HepG2 (cell line): ENCODE data around the gene CDC42EP4. TPM values are rescaled to one million over a fixed set of nuclear protein-coding genes. Genes with fewer than 3 reads are reported as not detected.

Source experiments
- ATAC-seq: fragments of 200-7000 bp; cut with Tn5 transposase; 3 replicates; pipeline ENCODE4 v1.9.1; 2020; ENCODE audit warnings: mild to moderate bottlenecking, moderate library complexity
- BruUV-seq: library from RNA; stranded (reverse); fragments of 400-500 nt; replicated peaks from 2 replicates; lab custom pipeline; 2021; lab: Mats Ljungman, UMichigan
- CTCF ChIA-PET: fragments of 300-600 bp; formaldehyde crosslinking; extraction: SDS; loops from one replicate; lab custom pipeline; 2021; ENCODE audit warnings: low total read pairs, inconsistent platforms, low intra/inter-chr PET ratio; lab: Yijun Ruan, JAX
- POLR2A ChIA-PET: fragments of 350-600 bp; sonication (Branson Sonifier 250); formaldehyde crosslinking; loops from one replicate; lab custom pipeline; 2020; ENCODE audit warnings: antibody characterized with exemption, inconsistent platforms; lab: Yijun Ruan, JAX
- DNase-seq: peaks from one replicate; pipeline ENCODE4 v3.0.0-alpha.2; 2015; ENCODE audit warnings: low spot score
- FAIRE-seq: peaks from 3 replicates; lab custom pipeline; 2011; peaks lifted over from hg19 to GRCh38; lab: Jason Lieb, UNC
- H2AFZ ChIP-seq: one replicate; pipeline ENCODE4 v1.6.1; 2011; ENCODE audit warnings: low read length, inconsistent platforms
- H3K27ac ChIP-seq: fragments of 300-600 bp; 3 replicates; pipeline ENCODE4 v1.8.0; 2011; ENCODE audit warnings: mixed run types, mild to moderate bottlenecking, mixed read lengths, low read length, inconsistent platforms; ENCODE audit not compliant: insufficient read depth; ENCODE audit errors: extremely low read length
- H3K27me3 ChIP-seq, 2 experiments: fragments of 200-600 bp in 1 of 2; 2 replicates in 1 of 2; 3 replicates in 1 of 2; pipeline versions ENCODE4 v1.6.0 to v1.8.0; 2011; ENCODE audit warnings: low read length in 2 of 2, mild to moderate bottlenecking in 2 of 2, moderate library complexity in 2 of 2, inconsistent platforms in 1 of 2; ENCODE audit not compliant: insufficient read depth in 2 of 2, control insufficient read depth in 1 of 2
- H3K36me3 ChIP-seq, 2 experiments: fragments of 200-600 bp in 1 of 2; replicated peaks in 1 of 2; 2 replicates in 1 of 2; 3 replicates in 1 of 2; pipeline versions ENCODE4 v1.5.1 to v1.8.0; 2011; ENCODE audit warnings: low read length in 2 of 2, inconsistent platforms in 1 of 2; ENCODE audit not compliant: insufficient read depth in 2 of 2, control insufficient read depth in 1 of 2
- H3K4me1 ChIP-seq: 2 replicates; pipeline ENCODE4 v1.5.1; 2012; ENCODE audit warnings: low read length, inconsistent platforms; ENCODE audit not compliant: insufficient read depth
- H3K4me2 ChIP-seq: 2 replicates; pipeline ENCODE4 v1.6.0; 2011; ENCODE audit warnings: low read depth, low read length, inconsistent platforms
- H3K4me3 ChIP-seq, 3 experiments: fragments of 200-600 bp in 1 of 3; sonication (generic), shearing (Covaris generic) in 1 of 3; replicated peaks in 1 of 3; 2 replicates each; pipeline ENCODE4 v1.5.1; 2011 to 2016; ENCODE audit warnings: low read length in 3 of 3, inconsistent platforms in 2 of 3, low read depth in 2 of 3, mild to moderate bottlenecking in 2 of 3, control low read depth in 1 of 3, mixed read lengths in 1 of 3; ENCODE audit not compliant: insufficient read depth in 1 of 3
- H3K79me2 ChIP-seq: one replicate; pipeline ENCODE4 v1.6.1; 2011; ENCODE audit warnings: low read length, inconsistent platforms; ENCODE audit not compliant: insufficient read depth
- H3K9ac ChIP-seq: 2 replicates; pipeline ENCODE4 v1.6.0; 2011; ENCODE audit warnings: mild to moderate bottlenecking, low read depth, low read length, inconsistent platforms; ENCODE audit not compliant: insufficient read depth
- H3K9me3 ChIP-seq: 2 replicates; pipeline ENCODE4 v1.5.1; 2012; ENCODE audit warnings: mild to moderate bottlenecking, low read length
- H4K20me1 ChIP-seq: 2 replicates; pipeline ENCODE4 v1.6.0; 2011; ENCODE audit warnings: inconsistent platforms, mild to moderate bottlenecking, low read length, moderate library complexity; ENCODE audit not compliant: insufficient read depth
- CBX1 ChIP-seq: IDR thresholded peaks from one replicate; pipeline ENCODE4 v1.6.1; 2016; ENCODE audit warnings: antibody characterized with exemption, low read depth
- KMT2B ChIP-seq: IDR thresholded peaks from 2 replicates; pipeline ENCODE4 v1.6.1; 2016; ENCODE audit warnings: missing genetic modification reagents, missing compliant biosample characterization
- MBD4 ChIP-seq: IDR thresholded peaks from 2 replicates; pipeline ENCODE4 v1.6.1; 2012; ENCODE audit warnings: low read length, inconsistent platforms, borderline replicate concordance
- PCBP1 ChIP-seq: fragments of 200-400 bp; formaldehyde crosslinking; IDR thresholded peaks from 2 replicates; pipeline ENCODE4 v1.6.1; 2017; ENCODE audit warnings: mild to moderate bottlenecking, low read depth, low read length, borderline replicate concordance
- POLR2G ChIP-seq: fragments of 200-400 bp; formaldehyde crosslinking; IDR thresholded peaks from 2 replicates; pipeline ENCODE4 v1.6.1; 2018; ENCODE audit warnings: mild to moderate bottlenecking, low read depth, low read length, moderate library complexity
- ZNF136 ChIP-seq: sonication (generic); formaldehyde crosslinking; IDR thresholded peaks from 2 replicates; pipeline ENCODE4 v1.8.1; 2022; ENCODE audit warnings: low read depth, mild to moderate bottlenecking, moderate library complexity, missing genetic modification reagents
- ZNF207 ChIP-seq: fragments of 450-650 bp; IDR thresholded peaks from 2 replicates; pipeline ENCODE4 v1.6.1; 2016; ENCODE audit warnings: antibody characterized with exemption, borderline replicate concordance
- ZNF253 ChIP-seq: sonication (generic); formaldehyde crosslinking; IDR thresholded peaks from 2 replicates; pipeline ENCODE4 v1.8.0; 2022; ENCODE audit warnings: mild to moderate bottlenecking, missing genetic modification reagents, borderline replicate concordance
- ZNF263 ChIP-seq: sonication (generic); formaldehyde crosslinking; IDR thresholded peaks from 2 replicates; pipeline ENCODE4 v1.4.0; 2020; ENCODE audit warnings: missing genetic modification reagents
- ZNF30 ChIP-seq: sonication (generic); formaldehyde crosslinking; IDR thresholded peaks from 2 replicates; pipeline ENCODE4 v1.5.0; 2020; ENCODE audit warnings: mild to moderate bottlenecking, missing genetic modification reagents
- ZNF44 ChIP-seq: sonication (generic); formaldehyde crosslinking; IDR thresholded peaks from 2 replicates; pipeline ENCODE4 v1.5.1; 2020; ENCODE audit warnings: mild to moderate bottlenecking, missing genetic modification reagents
- ZNF674 ChIP-seq: sonication (generic); formaldehyde crosslinking; IDR thresholded peaks from 2 replicates; pipeline ENCODE4 v1.5.0; 2020; ENCODE audit warnings: low read depth, mild to moderate bottlenecking, missing genetic modification reagents
- WGBS: methylation state at CpG from one replicate; pipeline ENCODE4 v1.1.6; 2017; ENCODE audit warnings: low lambda C conversion rate; 5-methylcytosine and 5-hydroxymethylcytosine counted together
- in situ Hi-C: cut with HindIII; loops from 2 replicates; pipeline ENCODE4 v1.10.0; 2017; ENCODE audit warnings: low pct_unique_long_range_greater_than_20kb; ENCODE audit not compliant: extremely low pct_ligation_motif_present
- intact Hi-C: fragments of 100-400 bp; cut with micrococcal nuclease; formaldehyde crosslinking; loops from one replicate; pipeline ENCODE4 v1.10.0; 2022; ENCODE audit not compliant: unreplicated experiment
- polyA plus RNA-seq, 8 experiments: library from polyadenylated mRNA; depleted of rRNA in 3 of 8; stranded (reverse) in 7 of 8; unstranded in 1 of 8; fragments of >200 nt; fragmentation: Illumina TruSeq in 4 of 8; extraction: Trizol in 4 of 8; gene quantifications; 2 replicates each; pipeline versions ENCODE4 v1.2.1 to v1.2.3, GENCODE V29; 2011 to 2016; ENCODE audit warnings: low read depth in 4 of 8, missing spikeins in 1 of 8, mixed read lengths in 1 of 8; ENCODE audit not compliant: insufficient read depth in 1 of 8
- total RNA-seq, 5 experiments: library from RNA; depleted of rRNA; stranded (reverse); fragments of >200 nt; fragmentation: Illumina TruSeq; extraction: Trizol; gene quantifications; 2 replicates each; pipeline ENCODE4 v1.2.3, GENCODE V29; 2016; ENCODE audit warnings: low read depth in 1 of 5
- TF ChIP-seq, protein P1 (sequence below): sonication (generic); formaldehyde crosslinking; IDR thresholded peaks from 2 replicates; pipeline ENCODE4 v1.8.0; 2022; ENCODE audit warnings: missing genetic modification reagents, low read depth, mild to moderate bottlenecking, borderline replicate concordance
- TF ChIP-seq, protein P2 (sequence below): IDR thresholded peaks from 2 replicates; pipeline ENCODE4 v1.6.1; 2016; ENCODE audit warnings: missing compliant biosample characterization, missing genetic modification reagents, borderline replicate concordance
- TF ChIP-seq, protein P3 (sequence below): sonication (generic); formaldehyde crosslinking; IDR thresholded peaks from 2 replicates; pipeline ENCODE4 v1.4.0; 2020; ENCODE audit warnings: mild to moderate bottlenecking, missing genetic modification reagents

Gene CDC42EP4
- total and polyA plus RNA-seq, 2 of the 13 experiments (the other 11 are each of a cell fraction or from before 2014, with no cell fraction given), result 19.0 to 54.0 TPM

DNA sequence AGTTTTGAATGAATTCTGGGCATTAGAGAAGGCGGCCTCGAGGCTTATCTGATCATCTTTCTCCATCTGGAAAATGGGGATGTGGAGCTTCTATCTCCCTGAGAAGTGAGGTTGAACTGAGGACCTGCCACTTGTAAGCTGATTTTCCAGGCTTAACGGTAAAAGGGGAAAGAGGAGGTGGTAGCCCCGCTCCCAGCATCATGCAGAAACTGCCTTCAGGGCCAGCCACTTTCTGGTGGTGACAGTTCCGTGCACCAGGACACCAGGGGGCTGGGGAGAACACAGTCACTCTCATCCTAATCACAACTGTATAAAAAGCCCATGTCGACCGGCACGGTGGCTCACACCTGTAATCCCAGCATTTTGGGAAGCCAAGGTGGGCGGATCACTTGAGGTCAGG lies 29.2 kb downstream of the CDC42EP4 start:
- ChIA-PET CTCF (no interaction called here), POLR2A (interaction anchor here (1.2 kb wide), 1 partner anchor 26 kb away, joined by 3 read pairs; no protein-coding TSS in a partner anchor)
- H2AFZ ChIP-seq, result no peak overlapping the region
- H3K79me2 ChIP-seq, result peaks cover 9% of the 10 kb centered on the region
- H3K27me3 ChIP-seq, result no peaks in the 10 kb centered on the region
- no peak for ATAC-seq
- no TSS peak for BruUV-seq
- no peak overlapping the region for H3K9ac ChIP-seq
- no peak for DNase-seq
- in situ Hi-C loops, result loop anchor here (25.0 kb wide), 1 partner anchor 1155 kb away; the partner anchor contains the start of gene GPRC5C
- no peak overlapping the region for H3K4me3 ChIP-seq
- 98% methylated on average over 9 of the region's 9 CpGs for WGBS
- H3K27ac ChIP-seq, result no peak overlapping the region
- no peaks in the 10 kb centered on the region; the same call in 1 of the 2 replicates for H4K20me1 ChIP-seq
- H3K9me3 ChIP-seq, result no peaks in the 10 kb centered on the region
- no peak for FAIRE-seq
- peaks cover 37% of the 10 kb centered on the region for H3K4me1 ChIP-seq
- no peak overlapping the region for H3K4me2 ChIP-seq
- intact Hi-C loops, result no loop called here
- H3K36me3 ChIP-seq, result peaks cover 23 to 36% of the 10 kb centered on the region in 2 experiments
- no peak for TF ChIP-seq CBX1
- TF ChIP-seq KMT2B (CRISPR knock-in tag), result no peak
- TF ChIP-seq POLR2G, result 0 out of 2 replicates have a peak, but pooled peaks have one; percentile 14
- TF ChIP-seq ZNF136 (CRISPR knock-in tag), result no peak
- no peak for TF ChIP-seq ZNF263 (CRISPR knock-in tag)
- no peak for TF ChIP-seq ZNF253 (CRISPR knock-in tag)
- TF ChIP-seq, protein P1, sequence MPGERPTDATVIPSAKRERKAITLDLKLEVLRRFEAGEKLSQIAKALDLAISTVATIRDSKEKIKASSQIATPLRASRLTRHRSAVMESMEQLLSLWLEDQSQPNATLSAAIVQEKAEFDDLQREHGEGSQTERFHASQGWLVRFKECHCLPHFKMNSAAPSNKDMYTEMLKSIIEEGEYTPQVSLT (CRISPR knock-in tag), result no peak
- no peak for TF ChIP-seq ZNF674 (CRISPR knock-in tag)
- TF ChIP-seq, protein P2, sequence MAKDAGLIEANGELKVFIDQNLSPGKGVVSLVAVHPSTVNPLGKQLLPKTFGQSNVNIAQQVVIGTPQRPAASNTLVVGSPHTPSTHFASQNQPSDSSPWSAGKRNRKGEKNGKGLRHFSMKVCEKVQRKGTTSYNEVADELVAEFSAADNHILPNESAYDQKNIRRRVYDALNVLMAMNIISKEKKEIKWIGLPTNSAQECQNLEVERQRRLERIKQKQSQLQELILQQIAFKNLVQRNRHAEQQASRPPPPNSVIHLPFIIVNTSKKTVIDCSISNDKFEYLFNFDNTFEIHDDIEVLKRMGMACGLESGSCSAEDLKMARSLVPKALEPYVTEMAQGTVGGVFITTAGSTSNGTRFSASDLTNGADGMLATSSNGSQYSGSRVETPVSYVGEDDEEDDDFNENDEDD (CRISPR knock-in tag), result no peak
- TF ChIP-seq ZNF207, result no peak
- no peak for TF ChIP-seq PCBP1
- no peak for TF ChIP-seq ZNF30 (CRISPR knock-in tag)
- TF ChIP-seq, protein P3, sequence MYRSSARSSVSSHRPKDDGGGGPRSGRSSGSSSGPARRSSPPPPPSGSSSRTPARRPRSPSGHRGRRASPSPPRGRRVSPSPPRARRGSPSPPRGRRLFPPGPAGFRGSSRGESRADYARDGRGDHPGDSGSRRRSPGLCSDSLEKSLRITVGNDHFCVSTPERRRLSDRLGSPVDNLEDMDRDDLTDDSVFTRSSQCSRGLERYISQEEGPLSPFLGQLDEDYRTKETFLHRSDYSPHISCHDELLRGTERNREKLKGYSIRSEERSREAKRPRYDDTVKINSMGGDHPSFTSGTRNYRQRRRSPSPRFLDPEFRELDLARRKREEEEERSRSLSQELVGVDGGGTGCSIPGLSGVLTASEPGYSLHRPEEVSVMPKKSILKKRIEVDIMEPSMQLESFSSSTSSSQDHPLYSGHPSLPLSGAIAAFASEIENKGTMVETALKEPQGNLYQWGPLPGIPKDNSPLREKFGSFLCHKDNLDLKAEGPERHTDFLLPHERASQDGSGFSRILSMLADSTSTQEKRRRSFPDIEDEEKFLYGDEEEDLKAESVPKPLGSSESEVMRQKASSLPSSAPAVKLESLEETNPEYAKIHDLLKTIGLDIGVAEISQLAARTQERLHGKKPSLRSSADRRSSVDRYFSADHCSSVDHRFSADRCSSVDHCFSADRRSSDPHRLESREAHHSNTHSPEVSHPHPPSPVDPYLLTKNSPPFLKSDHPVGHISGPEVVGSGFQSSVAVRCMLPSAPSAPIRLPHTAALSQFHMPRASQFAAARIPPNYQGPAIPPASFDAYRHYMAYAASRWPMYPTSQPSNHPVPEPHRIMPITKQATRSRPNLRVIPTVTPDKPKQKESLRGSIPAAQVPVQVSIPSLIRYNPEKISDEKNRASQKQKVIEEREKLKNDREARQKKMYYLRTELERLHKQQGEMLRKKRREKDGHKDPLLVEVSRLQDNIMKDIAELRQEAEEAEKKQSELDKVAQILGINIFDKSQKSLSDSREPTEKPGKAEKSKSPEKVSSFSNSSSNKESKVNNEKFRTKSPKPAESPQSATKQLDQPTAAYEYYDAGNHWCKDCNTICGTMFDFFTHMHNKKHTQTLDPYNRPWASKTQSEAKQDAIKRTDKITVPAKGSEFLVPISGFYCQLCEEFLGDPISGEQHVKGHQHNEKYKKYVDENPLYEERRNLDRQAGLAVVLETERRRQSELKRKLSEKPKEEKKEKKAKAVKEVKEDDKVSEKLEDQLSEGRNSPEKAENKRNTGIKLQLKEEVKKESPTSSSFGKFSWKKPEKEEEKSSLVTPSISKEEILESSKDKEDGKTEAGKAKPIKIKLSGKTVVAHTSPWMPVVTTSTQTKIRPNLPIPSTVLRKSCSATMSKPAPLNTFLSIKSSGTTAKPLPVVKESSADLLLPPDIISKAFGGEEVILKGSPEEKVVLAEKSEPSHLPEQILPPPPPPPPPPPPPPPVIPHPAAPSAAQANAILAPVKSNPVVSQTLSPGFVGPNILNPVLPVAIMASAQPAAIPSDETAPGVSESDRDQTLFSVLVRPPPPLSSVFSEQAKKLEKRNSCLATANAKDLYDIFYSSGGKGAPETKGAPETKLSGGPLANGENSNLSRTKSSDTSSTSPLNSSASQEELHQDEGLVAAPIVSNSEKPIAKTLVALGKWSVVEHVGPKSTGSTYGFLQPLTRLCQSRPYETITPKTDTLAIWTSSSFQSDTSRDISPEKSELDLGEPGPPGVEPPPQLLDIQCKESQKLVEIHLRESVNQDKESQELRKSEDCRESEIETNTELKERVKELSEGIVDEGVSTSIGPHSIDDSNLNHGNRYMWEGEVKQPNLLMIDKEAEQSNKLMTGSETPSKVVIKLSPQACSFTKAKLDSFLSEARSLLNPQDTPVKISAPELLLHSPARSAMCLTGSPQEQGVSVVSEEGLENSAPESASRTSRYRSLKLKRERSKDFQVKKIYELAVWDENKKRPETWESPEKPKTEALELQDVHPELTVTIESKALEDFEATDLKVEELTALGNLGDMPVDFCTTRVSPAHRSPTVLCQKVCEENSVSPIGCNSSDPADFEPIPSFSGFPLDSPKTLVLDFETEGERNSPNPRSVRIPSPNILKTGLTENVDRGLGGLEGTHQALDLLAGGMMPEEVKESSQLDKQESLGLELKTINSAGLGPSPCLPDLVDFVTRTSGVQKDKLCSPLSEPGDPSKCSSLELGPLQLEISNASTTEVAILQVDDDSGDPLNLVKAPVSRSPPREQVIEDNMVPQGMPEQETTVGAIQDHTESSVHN (CRISPR knock-in tag), result 0 out of 2 replicates have a peak, but pooled peaks have one; percentile 72
- no peak for TF ChIP-seq ZNF44 (CRISPR knock-in tag)
- no peak for TF ChIP-seq MBD4
